Transverse colon (tissue), 4 donors: ENCODE measurements around the gene MYO7B. TPM values are rescaled to one million over a fixed set of nuclear protein-coding genes. Genes with fewer than 3 reads are reported as not detected.

Experiments used
- DNase-seq: peaks from one replicate; pipeline ENCODE4 v3.0.0-alpha.2; 2019
- H3K27ac ChIP-seq, 4 donors: fragments of 200-600 bp; sonication (generic); 2 replicates each; pipeline ENCODE4 v1.5.1; 2016 to 2018; ENCODE audit warnings: inconsistent platforms in 4 of 4
- H3K27me3 ChIP-seq: fragments of 200-600 bp; sonication (generic); 2 replicates; pipeline ENCODE4 v1.5.1; 2017; ENCODE audit warnings: inconsistent platforms
- H3K36me3 ChIP-seq, 4 donors: fragments of 200-600 bp; sonication (generic); 2 replicates each; pipeline ENCODE4 v1.5.1; 2017 to 2019; ENCODE audit warnings: inconsistent platforms in 4 of 4
- H3K4me1 ChIP-seq, 4 donors: fragments of 200-600 bp; sonication (generic); 2 replicates each; pipeline ENCODE4 v1.5.1; 2017 to 2020; ENCODE audit warnings: inconsistent platforms in 4 of 4
- H3K4me3 ChIP-seq, 4 donors: fragments of 200-600 bp; sonication (generic); 1 replicate in 1 of 4; 2 replicates in 3 of 4; pipeline versions ENCODE4 v1.5.1 to v1.6.1; 2017 to 2019; ENCODE audit warnings: inconsistent platforms in 4 of 4
- H3K9me3 ChIP-seq, 2 donors: fragments of 200-600 bp; sonication (generic); 2 replicates each; pipeline ENCODE4 v1.5.1; 2017 to 2019; ENCODE audit warnings: inconsistent platforms in 2 of 2
- CTCF ChIP-seq, 5 experiments: fragments of 200-600 bp in 3 of 5; fragments of 450-650 bp in 2 of 5; sonication (generic) in 3 of 5; IDR thresholded peaks; 1 replicate in 2 of 5; 2 replicates in 3 of 5; pipeline ENCODE4 v1.5.1; 2016 to 2017; ENCODE audit warnings: antibody characterized with exemption in 5 of 5, inconsistent platforms in 3 of 5, mild to moderate bottlenecking in 2 of 5, moderate library complexity in 1 of 5
- EP300 ChIP-seq: sonication (generic); formaldehyde crosslinking; IDR thresholded peaks from one replicate; pipeline ENCODE4 v1.6.1; 2017; ENCODE audit warnings: antibody characterized with exemption, low read depth
- POLR2A ChIP-seq: fragments of 450-650 bp; IDR thresholded peaks from one replicate; pipeline ENCODE4 v1.6.1; 2016; ENCODE audit warnings: antibody characterized with exemption, mild to moderate bottlenecking, moderate library complexity
- POLR2AphosphoS5 ChIP-seq, 3 donors: sonication (generic); formaldehyde crosslinking; IDR thresholded peaks; one replicate each; pipeline ENCODE4 v1.6.1; 2016; ENCODE audit warnings: antibody characterized with exemption in 3 of 3
- WGBS, 2 donors: methylation state at CpG; one replicate each; pipeline ENCODE4 v1.1.5; 2018; ENCODE audit warnings: low coverage in 1 of 2; 5-methylcytosine and 5-hydroxymethylcytosine counted together
- in situ Hi-C, 4 donors: fragments of 200-750 bp; cut with MboI; loops; one replicate each; pipeline versions ENCODE4 v1.15.0 to v1.15.1; 2017; ENCODE audit warnings: low sequenced_read_pairs in 3 of 4, low pct_ligation_motif_present in 1 of 4, low pct_unique_long_range_greater_than_20kb in 1 of 4
- intact Hi-C: fragments of 100-400 bp; cut with DNase I; formaldehyde crosslinking; loops from one replicate; pipeline ENCODE4 v1.15.1; 2023; ENCODE audit warnings: low total_unique reads
- total RNA-seq, 4 donors: library from RNA; depleted of rRNA; stranded (reverse); fragments of >200 nt; gene quantifications; one replicate each; pipeline ENCODE4 v1.1.0, GENCODE V29; 2016

MYO7B gene
- total RNA-seq, 4 donors from 2014 or later: 242 to 637 (median 280) TPM

- intact Hi-C loops (no loop called here), in situ Hi-C loops (no loop called here)
- Histone ChIP-seq H3K4me3 (no peak overlapping the region), H3K27ac (no peak overlapping the region), H3K9me3 (peaks cover 0 to 9% of the 10 kb centered on the region in 2 donors), H3K27me3 (no peaks in the 10 kb centered on the region), H3K4me1 (no peaks in the 10 kb centered on the region), H3K36me3 (peaks cover 0 to 16% (median 4%) of the 10 kb centered on the region in 4 donors)
- WGBS, 2 donors: 90% methylated on average over 10 of the region's 11 CpGs; no CpG with 5 or more reads in 1 of the 2 donors
- DNase-seq: peak; percentile 6
- TF ChIP-seq CTCF (IDR thresholded peaks at IDR 0.05) (no peak), EP300 (no peak), POLR2AphosphoS5 (IDR thresholded peaks at IDR 0.05) (no peak), POLR2A (no peak)
These were observed 75.8 kb downstream of the MYO7B start for GRCh38 chr2:127611076-127611925.

GRCh38 chr2:127612111-127612822 is 76.8 kb downstream of the MYO7B start:
- in situ Hi-C loops: no loop called here
- Histone ChIP-seq H3K9me3 (peaks cover 0 to 9% of the 10 kb centered on the region in 2 donors), H3K27me3 (no peaks in the 10 kb centered on the region), H3K36me3 (peaks cover 0 to 16% (median 4%) of the 10 kb centered on the region in 4 donors), H3K27ac (no peak overlapping the region), H3K4me3 (no peak overlapping the region), H3K4me1 (no peaks in the 10 kb centered on the region)
- intact Hi-C loops: no loop called here
- WGBS, 2 donors: 91 to 93% methylated on average over 2 to 13 of the region's 13 CpGs
- TF ChIP-seq POLR2A: no peak
- no peak for TF ChIP-seq EP300
- TF ChIP-seq POLR2AphosphoS5 (IDR thresholded peaks at IDR 0.05): no peak
- TF ChIP-seq CTCF (IDR thresholded peaks at IDR 0.05): no peak
- peak; percentile 5 for DNase-seq

- H3K9me3 ChIP-seq: peaks cover 0 to 9% of the 10 kb centered on the region in 2 donors
- in situ Hi-C loops (no loop called here), intact Hi-C loops (no loop called here)
- no peak overlapping the region for H3K27ac ChIP-seq
- WGBS, 2 donors: 80 to 83% methylated on average over 1 to 2 of the region's 2 CpGs
- H3K4me3 ChIP-seq: no peak overlapping the region
- no peak for TF ChIP-seq EP300
- no peak for TF ChIP-seq CTCF (IDR thresholded peaks at IDR 0.05)
- no peak for TF ChIP-seq POLR2A
- TF ChIP-seq POLR2AphosphoS5 (IDR thresholded peaks at IDR 0.05): no peak
- H3K36me3 ChIP-seq: peaks cover 0 to 16% (median 4%) of the 10 kb centered on the region in 4 donors
- peak; percentile 2 for DNase-seq
- H3K27me3 ChIP-seq: no peaks in the 10 kb centered on the region
- H3K4me1 ChIP-seq: no peaks in the 10 kb centered on the region
These were observed 78.8 kb downstream of the MYO7B start for GRCh38 chr2:127614246-127614645.

- peaks cover 0 to 9% of the 10 kb centered on the region in 2 donors for H3K9me3 ChIP-seq
- no peak overlapping the region for H3K4me3 ChIP-seq
- DNase-seq: no peak
- intact Hi-C loops: no loop called here
- WGBS, 2 donors: 78% methylated on average over 3 of the region's 3 CpGs; no CpG with 5 or more reads in 1 of the 2 donors
- TF ChIP-seq POLR2AphosphoS5 (IDR thresholded peaks at IDR 0.05) (no peak), EP300 (no peak), CTCF (IDR thresholded peaks at IDR 0.05) (no peak)
- H3K27me3 ChIP-seq: no peaks in the 10 kb centered on the region
- in situ Hi-C loops: no loop called here
- H3K36me3 ChIP-seq: peaks cover 0 to 16% (median 4%) of the 10 kb centered on the region in 4 donors
- H3K4me1 ChIP-seq: no peaks in the 10 kb centered on the region
- H3K27ac ChIP-seq: no peak overlapping the region
These were observed 79.2 kb downstream of the MYO7B start for GRCh38 chr2:127614731-127615130.
